Glomerular visceral epithelial cell (primary cell): ENCODE data around the gene STX7.
"Not testable (repeated sequence)": the region's sequence is repeated elsewhere in the genome, so short reads cannot be mapped to it uniquely, and the experiment has no call there.

Experiments used
- DNase-seq: peaks from one replicate; pipeline ENCODE4 v3.0.0-alpha.2; 2016; ENCODE audit errors: extremely low spot score

Gene STX7

GRCh38 chr6:132512638-132513632 is at the start of gene STX7:
TSS of gene STX7 (minus strand) at chr6:132513116. CDS start at chr6:132503530, 9,586 bp downstream.
- peak; percentile 91 for DNase-seq

GRCh38 chr6:132560087-132560486 is 47.2 kb upstream of the STX7 start:
- not testable (repeated sequence) for DNase-seq

DNA sequence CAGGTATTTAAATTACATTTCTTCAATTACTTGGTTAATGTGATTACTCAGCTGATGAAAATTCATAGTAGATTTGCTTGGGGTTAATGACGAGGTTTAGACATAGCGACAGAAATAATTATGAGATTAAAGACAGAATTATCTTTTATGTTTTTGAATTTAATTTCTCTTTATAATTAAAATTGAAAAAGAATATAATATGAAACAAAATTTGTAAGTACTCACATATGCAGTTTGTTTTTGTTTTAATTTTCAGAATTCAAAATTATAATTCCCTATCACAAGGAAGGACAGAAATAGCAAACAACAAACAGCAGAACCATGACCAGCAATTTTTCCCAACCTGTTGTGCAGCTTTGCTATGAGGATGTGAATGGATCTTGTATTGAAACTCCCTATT is 39.5 kb upstream of the STX7 start, which contains the start of gene TAAR8:
Gene TAAR8 (plus strand): TSS at position 301 of the 400 bp plus-strand sequence. CDS start 21 bp downstream, at position 322.
- DNase-seq: no peak

DNA sequence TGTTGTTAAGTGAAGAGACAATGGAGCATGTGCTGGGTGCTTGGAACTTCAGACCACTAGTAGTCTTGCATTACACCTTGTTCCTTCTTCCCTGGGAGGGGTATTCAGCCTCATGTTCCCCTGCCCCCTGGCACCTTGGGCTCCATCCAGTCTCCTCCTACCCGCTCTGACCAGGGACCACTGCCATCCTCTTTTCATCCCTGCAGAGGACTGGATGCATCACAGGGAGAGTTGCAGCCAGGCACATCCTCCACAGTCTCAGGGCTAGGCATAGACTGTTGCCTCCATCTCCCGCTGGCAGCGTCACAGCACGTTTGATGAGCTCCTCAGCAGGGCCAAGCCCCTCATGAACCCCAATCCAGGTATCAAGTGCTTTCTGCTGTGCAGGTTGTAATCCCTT is 38.3 kb upstream of the STX7 start:
- no peak for DNase-seq

DNA sequence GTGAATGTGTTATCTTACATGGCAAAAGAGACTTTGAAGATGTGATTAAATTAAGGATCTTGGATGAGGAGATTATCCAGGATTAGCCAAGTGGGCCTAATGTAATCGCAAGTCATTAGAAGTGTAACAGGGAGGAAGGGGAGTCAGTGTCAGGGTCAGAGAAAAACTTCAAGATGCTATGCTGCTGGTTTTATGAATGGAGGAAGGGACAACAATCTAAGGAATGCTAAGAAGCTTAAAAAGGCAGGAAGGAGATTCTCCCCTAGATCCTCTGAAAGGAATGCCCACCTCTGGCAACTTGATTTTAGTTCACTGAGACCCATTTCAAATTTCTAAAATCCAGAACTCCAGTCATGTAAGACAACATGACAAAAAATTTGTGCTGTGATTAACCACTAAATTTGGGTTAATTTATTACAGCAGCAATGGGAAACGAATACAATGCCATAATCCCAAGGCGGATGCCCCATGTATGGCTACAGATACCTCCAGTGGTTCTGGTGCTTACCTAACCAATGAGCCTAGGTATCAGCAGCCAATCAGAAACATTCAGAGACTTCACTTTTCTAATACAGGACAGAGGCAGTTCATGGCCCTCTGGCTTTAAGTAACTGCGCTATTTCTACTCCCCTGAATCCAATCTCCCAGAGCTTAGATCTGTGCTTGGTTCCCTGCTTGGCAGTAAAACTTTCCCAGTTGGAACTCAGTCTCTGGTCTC is 36.0 kb upstream of the STX7 start:
- no peak for DNase-seq

DNA sequence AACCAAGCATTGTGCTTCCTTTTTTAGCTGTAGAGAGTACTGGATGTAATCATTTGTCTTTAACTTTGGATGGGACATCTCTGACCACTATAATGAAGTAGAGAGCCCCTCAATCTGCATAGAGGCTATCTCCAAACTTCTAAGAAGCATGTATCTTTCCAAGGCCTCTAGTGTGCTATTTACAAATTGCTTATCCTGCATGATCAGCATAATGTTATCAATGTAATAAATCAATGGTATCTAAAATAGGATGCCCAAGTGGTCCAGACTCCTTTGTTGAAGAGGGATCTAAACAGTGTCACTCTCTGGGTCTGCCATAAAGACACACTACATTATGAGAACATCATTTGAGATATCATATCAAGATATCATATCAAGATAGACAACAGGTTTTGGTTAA is 31.9 kb upstream of the STX7 start:
- DNase-seq: no peak

DNA sequence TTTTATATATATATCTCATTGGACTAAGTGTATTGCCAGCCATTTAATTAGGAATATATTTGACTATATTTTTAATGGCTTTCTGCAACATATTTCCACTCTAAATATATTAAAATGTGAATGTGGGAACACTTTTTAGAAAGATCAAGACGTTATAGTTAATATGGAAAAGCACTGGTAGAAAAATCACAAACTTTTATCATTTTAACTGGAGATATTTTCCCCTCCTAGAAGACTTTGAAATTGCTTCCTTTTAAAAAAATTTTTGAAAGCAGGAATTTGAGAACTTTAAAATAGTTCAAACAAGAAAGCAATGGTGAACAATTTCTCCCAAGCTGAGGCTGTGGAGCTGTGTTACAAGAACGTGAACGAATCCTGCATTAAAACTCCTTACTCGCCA is 25.1 kb upstream of the STX7 start, which contains the start of gene TAAR9:
Gene TAAR9 (plus strand): TSS at position 301 of the 400 bp plus-strand sequence. CDS start 13 bp downstream, at position 314.
- DNase-seq: no peak

DNA sequence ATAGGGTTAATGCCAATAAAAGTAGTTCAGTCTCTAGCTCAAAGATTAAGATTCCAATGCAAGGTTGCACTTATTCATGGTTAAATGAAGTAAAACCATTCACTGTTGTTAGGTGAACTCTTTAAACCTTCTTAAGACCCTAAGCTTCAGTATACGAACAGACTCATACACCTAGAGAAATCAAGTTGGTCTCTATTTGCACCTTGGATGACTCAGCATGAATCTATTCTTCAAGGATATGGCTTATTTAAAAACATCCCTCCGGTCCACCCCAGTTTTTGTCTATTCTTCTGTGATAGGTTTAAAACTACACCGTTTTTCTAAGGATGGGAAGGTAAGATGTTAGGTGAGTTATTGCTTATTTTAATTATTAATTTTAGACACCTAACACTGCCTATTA is 24.2 kb upstream of the STX7 start:
- DNase-seq: no peak

DNA sequence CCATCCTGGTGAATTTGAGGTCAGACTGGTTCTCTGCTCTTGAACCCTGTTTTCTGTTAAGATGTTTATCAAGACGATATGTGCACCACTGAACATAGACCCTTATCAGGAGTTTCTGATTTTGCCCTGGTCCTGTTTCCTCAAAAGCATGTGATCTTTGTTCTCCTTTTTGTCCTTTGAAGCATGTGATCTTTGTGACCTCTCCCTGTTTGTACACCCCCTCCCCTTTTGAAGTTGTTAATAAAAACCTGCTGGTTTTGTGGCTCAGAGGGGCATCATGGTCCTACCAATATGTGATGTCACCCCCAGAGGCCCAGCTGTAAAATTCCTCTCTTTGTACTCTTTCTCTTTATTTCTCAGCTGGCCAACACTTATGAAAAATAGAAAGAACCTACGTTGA is 21.6 kb upstream of the STX7 start:
- not testable (repeated sequence) for DNase-seq

DNA sequence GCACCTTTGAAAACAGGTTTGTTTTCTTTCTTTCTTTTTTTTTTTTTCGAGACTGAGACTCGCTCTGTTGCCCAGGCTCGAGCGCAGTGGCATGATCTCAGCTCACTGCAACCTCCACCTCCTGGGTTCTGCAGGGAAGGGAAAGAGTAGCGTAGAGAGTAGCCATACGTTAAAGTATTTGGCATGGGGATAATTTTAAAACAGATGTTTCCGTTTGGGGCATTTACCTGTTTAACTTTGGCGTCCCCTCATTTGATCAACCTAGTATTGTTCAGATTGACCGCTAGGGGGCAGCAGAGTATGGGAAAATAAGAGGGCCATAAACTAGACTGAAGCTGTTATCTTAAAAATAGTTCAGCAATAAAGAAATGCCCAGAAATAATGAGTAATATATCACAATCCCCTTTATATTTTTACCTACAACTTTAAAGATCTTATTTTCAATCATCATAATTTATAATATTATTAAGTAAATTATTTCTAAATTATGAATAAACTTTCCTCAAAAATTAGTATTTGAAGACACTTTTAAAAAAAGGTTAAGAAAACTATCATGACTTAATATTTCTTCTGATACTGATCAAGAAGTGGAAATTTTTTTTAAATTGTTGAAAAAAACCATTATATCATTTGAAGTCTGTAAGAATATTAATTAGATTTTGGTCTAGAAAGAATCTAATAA is 17.5 kb upstream of the STX7 start:
- peak; percentile 73 for DNase-seq

DNA sequence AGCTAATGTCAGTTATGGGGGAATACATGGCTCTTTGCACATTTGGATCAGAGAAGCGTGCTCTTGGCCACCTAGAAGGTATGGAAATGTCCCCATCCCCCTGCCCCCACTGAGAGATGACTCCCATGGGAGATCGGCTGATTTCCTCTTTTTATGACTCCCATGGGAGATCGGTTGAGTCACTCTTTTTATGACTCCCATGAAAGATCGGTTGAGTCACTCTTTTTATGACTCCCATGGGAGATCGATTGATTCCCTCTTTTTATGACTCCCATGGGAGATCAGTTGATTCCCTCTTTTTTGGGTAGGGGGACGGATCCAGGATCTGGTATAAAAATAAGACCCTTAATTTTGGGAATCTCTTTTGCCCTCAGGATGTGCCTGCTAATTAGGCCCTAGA is 14.9 kb upstream of the STX7 start:
- no peak for DNase-seq

- DNase-seq: no peak
Observed at GRCh38 chr6:132526461-132526860, 13.5 kb upstream of the STX7 start.

GRCh38 chr6:132525866-132526265 is 12.9 kb upstream of the STX7 start:
- DNase-seq: no peak

DNA sequence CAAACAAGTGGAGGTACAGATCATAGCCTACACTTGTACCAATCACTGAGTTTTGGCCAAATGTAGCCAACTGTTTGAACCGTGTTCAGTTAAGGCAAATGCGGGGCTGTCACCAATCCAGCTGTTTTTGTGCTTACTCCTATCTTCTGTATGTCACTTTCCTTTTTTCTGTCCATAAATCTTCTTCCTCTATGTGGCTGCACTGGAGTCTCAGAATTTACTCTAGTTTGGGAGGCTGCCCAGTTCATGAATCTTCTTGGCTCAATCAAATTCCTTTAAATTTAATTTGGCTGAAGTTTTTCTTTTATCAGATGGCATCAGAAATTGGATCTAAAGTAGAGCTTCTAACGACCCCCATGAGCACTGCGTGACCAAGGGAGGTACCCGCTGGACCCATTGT is 11.7 kb upstream of the STX7 start:
- DNase-seq: no peak

DNA sequence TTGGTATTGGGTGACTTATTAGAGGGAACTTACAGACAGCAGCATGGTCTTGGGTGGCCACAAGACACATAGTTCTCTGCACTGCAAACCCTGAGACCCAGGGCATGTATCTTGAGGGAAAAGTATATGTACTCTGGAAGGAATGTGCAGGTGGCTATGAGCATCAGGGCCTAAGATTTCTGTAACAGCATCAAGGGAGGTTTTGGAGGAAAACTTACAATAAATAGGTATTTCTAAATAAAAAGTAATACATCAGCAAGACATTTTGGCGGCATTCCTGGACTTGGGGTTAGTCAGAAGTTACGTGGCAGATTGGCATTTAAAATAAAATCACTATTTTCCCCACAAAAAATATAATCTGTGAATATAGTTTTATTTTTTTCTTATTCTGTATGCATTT is 8.0 kb upstream of the STX7 start:
- DNase-seq: no peak

DNA sequence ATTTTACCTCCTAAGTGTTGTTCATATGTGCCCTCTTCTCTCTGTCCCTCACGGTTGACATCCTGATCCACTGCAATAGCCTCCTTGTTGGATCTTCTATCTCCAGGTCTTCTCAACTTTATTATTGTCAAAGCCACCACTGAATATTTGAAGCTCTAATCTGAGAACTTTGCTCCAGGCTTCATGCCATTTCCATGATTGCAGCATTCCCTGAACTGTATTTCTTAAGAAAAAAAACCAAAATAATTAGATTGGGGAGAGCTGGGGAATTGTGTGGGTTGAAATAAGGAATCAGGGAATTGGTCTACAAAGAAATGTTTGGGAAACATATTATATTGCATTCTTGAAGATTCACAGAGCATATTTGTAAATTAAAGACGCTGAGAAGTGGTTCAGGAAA is 2.5 kb upstream of the STX7 start:
- DNase-seq: no peak

GRCh38 chr6:132513831-132514545 is 1.1 kb upstream of the STX7 start:
- no peak for DNase-seq

GRCh38 chr6:132512342-132512637 is 626 bp downstream of the STX7 start:
- no peak for DNase-seq

DNA sequence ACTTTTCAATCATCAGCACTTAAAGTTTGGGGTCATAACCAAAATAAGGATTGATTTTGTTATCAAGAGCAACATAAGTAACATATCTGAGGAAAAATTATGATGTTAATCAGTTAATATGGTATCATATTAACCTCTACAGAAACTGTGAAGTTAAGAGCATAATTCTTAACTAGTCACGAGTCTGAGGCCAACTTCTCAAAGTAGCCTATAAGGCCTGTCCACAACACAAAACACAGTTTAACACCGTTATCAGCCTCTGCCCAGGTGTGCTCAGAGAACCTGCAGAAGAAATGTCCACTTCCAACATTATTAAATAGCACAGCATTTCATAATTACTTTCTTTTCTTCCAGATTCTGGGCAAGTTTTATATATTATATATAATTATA is 1.1 kb downstream of the STX7 start:
- peak; percentile 9 for DNase-seq

DNA sequence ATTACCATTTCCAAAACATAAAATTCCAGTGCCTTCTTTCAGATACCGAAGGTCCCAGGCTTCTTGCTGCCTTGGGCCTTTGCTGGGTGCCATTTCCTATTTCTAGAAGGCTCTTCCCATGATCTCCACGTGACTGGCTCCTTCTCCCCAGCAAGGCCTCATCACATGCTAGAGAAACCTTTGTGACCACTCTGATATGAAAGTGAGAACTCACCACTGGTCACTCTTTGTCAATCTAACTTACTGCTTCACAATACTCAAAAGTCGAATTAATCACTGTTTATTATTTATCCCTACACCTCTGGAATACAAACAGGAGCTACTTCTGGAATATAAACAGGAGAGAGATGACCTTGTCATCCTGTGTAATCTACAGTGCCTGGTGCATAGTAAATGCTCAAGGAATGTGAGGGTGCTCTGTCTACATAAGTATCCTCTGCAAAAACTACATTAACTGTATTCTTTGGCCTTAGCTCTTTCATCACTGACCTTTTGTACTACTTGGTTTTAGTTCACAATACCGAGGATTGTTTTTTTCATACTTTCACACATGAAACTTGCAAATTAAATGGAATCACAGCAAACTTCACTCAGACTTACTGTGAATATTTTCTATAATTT is 1.6 kb downstream of the STX7 start:
- DNase-seq: peak; percentile 26
